NCI-H1048 (cell line): ENCODE measurements around the gene AGO1.
"Not testable (repeated sequence)": the region's sequence is repeated elsewhere in the genome, so short reads cannot be mapped to it uniquely, and the experiment has no call there.

Experiments used
- DNase-seq: peaks from one replicate; lab custom pipeline; 2025; lab: John Stamatoyannopoulos, UW

AGO1 gene

DNA sequence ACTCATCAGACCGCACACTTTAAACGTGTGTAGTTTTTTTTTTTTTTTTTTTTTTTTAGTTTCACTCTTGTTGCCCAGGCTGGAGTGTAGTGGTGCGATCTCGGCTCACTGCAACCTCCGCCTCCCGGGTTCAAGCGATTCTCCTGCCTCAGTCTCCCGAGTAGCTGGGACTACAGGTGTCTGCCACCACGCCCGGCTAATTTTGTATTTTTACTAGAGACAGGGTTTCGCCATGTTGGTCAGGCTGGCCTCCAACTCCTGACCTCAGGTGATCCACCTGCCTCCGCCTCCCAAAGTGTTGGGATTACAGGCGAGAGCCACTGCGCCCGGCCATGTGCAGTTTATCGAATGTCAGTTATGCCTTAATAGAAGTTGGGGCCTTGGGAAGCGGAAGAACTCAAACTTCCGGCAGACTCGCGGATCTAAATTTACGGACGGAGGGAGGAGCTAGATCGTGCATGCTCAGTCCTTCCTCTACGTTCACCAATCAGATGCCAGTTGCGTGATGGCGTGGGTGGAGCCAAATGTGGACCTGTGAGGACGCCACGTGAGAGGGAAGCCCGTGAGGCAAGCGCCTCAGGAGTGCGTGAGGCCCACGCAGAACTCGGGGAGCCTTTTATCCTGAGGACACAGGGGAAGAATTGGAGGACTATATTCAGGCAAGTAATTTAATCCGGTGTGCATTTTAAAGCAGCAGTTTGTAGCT lies 13.6 kb upstream of the AGO1 start:
- not testable (repeated sequence) for DNase-seq

DNA sequence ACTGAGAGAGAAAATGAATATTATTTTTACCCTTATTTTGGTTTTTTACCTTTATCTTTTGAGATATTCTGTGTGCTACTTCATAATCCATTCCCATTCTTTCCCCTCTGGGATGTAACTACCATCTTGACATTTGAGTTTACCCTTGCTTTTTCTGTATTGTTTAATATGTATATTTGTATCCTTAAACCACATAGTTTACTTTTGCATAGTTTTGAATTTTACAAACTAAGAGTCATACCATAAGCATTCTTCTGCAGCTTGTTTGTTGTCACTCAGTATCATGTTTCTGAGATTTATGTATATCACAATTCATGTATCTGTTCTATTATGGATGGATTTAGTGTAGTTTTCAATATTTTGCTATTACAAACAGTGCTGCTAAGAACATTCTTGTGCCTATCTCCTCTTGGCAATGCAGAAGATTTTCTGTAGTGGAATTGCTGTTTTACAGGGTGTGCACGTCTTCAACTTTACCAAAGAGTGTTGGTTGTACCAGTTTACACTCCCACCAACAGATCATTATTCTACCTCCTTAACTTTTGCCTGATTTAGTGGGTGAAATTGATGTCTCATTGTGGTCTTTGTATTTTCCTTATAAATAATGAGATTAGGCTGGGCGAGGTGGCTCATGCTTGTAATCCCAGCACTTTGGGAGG lies 12.2 kb upstream of the AGO1 start:
- no peak for DNase-seq

DNA sequence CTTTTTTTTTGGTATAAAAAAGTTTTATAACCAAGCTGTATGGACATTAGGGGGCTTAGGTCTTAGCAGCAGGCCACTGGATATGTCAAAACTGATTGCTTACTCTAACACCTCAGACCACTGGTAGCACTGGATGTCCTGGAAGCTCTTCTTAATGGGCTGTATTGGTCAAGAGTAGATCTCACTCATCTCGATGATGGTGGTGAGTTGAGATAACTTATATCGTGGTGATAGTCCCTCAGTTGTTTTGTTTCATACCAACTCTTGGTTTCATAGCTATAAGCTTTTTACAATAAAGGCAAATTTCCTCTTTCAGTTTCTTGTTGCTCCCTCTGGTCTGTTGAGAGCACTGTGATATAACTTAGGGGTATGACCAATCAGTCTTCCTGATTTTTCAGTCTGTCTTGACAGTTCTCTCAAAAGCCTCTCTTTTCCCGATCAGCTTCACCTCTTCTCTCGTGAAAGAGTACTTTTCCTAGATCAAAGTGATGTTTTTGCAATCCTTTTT lies 9.7 kb upstream of the AGO1 start:
- DNase-seq, result no peak

DNA sequence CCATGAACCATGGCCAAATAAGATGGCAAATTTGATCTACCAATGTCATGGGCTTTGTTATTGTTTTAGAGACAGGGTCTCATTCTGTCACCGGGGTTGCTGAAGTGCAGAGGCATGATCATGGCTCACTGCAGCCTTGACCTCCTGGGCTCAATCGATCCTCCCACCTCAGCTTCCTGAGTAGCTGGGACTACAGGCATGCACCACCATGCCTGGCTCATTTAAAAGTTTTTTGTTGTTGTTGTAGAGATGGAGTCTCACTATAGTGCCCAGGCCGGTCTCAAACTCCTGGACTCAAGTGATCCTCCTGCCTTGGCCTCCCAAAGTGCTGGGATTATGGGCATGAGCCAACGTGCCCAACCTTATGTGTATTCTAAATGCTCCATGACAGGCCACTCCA lies 8.9 kb upstream of the AGO1 start:
- DNase-seq, result not testable (repeated sequence)

DNA sequence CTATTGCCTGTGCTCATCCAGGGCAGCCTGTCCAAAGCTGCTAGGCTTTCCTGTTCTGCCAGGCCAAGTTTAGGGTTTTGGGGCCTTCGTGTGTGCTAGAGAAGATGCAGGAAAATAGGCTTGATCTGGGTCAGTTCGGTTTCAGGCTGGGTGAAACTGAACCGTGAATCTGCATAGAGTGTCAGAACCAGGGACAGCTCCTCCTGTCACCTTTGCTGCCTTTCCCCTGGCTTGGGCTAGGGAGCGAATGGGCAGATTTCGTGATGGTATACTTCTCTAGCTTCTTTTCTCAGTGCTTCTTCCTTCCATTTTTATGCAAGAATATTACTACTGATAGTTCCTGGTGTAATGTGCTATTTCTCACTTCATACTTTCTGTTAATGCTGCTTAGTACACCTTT lies 6.0 kb upstream of the AGO1 start:
- no peak for DNase-seq

DNA sequence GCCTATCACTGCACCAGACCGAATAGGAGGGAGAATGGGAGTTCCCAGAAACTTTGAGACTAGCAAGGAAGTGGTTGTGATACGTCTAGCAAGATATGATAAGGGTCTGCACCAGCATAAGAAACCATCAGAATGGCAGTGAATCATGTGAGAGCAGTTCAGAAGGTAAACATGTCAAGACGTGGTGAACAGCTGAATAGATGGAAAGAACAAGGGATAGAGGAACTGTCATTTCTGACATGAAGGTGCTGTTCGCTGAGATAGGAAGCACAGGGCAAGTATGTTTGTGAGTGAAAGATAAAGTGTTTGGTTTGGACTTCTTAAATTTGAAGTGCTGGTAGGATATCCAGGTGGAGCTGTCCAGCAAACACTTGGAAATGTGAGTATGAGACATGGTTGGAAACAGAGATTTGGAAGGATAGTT lies 1.1 kb upstream of the AGO1 start:
- no peak for DNase-seq

DNA sequence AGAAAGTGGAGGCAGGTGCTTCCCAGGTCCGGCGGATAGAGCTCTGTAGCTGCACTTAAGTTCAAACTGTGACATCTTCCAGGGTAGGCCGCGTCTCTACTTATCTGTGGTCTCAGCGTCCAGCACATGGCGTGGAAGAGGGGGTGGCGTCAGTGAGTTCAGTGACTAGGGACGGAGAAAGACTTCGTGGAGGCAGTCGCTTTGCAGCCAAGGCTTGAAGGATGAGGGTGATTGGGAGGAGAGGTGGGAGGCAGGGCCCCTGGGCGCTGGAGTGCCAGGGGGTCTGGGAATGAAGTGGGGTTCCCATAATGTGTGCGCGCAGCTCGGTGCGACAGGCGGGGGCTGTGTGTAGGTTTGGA lies 444 bp upstream of the AGO1 start:
- DNase-seq, result no peak

DNA sequence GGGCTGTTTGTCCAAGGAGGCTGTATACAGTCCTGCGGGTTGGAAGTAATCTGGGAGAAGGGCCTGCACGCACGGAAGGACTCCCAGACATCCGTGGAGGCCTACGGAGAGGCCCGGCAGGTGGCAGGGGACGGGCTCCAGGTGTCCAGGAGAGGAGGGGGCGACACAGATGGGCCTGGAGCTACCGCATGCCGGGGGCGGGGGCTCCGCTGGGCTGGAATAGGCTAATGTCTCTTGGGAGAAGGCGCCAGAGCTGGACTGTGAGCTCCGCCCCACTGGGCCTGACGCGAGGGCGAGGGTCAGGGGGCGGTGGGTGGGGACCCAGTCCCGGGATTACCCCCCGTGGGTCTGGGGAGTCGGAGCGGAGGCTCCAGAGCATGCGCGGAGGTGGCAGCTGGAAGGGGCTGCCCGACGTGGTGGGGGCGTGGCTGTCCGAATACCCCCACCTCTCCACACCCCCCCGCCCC lies 659 bp downstream of the AGO1 start:
- DNase-seq, result no peak

DNA sequence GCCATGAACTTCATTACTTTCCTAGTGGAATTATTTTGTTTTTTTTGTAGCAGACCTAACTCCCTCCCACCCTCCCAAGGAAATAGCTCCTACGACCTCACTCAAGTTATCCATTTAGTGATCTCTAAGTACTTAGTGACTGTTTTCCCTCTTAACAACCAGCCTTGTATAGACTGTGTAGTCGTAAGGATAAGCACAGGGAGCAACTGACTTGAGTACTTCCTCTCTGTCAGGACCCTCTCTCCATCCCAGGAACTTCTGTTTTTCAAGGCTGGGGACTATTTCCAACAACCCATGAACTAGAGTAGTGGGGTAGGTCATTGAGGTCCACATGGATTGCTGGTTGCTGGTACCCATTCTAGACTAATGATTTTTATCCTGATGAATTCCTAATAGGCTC lies 1.9 kb downstream of the AGO1 start:
- no peak for DNase-seq

DNA sequence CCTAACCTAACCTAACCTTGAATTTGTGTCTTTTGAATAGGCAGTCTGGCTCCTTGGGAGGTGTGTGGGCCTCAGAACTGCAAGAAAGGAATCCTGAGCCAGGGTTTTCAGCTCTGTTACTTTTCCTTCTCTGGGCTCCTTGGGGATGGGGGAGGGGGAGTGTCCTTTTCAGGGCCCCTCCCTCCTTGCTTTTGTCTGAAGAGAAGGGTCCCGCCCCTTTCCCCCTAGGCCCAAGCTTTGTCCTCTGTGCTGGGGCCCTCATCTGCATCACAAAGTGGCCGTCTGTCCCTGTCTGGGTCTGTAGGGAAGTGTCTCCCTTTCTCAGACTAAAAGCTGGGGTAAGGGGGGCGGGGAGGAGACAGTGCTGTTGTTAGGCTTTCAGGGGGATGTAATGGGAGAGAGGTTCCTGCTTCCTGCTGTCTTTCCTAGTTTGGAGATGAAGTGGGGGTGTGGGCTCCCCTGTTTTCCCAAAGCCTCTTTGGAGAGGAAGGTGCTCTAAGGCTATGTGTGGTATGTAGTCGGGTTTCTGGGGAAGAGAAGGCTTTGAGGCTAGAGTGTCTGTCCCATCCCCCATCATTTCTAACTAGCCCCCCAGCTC lies 3.1 kb downstream of the AGO1 start:
- no peak for DNase-seq

DNA sequence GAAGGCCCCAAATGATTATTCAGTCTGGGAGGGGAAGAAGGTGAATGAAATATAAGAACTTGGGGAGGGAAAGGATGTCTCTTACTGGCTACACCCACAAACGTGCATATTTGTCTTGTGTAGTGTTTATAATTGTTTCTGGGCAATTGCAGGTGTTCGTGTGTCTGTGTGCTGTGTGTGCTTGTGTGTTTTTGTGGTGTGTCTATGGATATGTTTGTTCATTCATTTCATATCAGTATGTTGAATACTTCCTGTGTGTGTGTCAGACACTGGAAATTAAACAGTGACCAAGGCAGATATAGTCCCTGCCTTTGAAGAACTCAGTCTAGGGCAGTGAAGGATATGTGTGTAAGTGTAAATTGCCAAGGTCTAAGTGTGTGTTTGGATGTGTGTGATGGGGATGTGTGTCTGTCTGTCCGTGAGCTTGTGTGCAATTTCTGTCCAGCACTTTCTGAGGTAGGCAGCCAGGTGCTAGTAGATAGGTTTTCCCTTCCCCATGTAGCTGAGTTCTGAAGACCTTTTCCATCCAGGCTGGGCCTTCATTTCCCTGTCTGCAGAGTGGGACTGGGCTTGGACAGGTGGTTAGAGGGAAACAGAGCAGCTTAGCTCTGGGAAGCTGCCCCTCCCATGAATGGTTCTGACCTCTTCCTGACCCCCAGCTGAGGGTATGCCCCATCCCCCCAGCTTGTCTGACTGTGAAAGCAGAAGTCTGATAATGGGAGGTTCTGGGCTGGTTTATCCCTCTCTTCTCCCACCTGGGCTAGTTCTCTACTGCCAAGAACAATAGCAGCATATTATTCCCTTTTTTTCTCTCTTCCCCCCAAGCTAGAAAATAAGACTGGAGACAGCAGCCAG lies 3.8 kb downstream of the AGO1 start:
- no peak for DNase-seq

DNA sequence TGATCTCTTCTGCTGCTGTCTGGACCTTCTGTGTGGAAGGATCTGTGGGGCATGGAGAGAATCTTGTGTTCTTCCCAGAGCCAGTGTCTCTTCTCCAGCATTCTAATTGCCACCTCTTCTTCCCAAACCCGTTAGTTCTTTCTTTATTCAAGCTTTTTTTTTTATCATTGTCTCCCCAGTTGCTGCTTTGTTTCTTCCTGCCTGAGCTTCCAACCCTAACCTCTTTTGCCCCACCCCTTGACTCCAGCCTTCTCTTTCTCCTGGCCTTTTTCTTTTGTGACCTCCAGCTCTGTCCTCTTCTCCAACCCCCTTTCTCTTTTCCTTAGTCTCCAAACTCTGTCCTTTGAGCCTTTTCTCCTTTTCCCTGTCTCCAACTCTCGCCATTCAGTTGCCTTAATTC lies 4.5 kb downstream of the AGO1 start:
- DNase-seq, result no peak

DNA sequence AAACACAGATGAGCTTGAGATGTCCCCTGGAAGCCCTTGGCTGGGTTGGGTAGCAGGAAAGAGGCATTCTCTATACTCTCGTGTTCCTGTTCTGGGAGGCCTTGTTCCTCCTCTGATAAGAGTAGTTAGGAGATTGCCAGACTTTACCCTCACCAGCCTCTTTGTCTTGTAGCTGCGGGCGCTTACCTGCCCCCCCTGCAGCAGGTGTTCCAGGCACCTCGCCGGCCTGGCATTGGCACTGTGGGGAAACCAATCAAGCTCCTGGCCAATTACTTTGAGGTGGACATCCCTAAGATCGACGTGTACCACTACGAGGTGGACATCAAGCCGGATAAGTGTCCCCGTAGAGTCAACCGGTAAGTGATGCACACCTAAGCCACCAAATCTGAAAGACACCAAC lies 5.2 kb downstream of the AGO1 start:
- no peak for DNase-seq

DNA sequence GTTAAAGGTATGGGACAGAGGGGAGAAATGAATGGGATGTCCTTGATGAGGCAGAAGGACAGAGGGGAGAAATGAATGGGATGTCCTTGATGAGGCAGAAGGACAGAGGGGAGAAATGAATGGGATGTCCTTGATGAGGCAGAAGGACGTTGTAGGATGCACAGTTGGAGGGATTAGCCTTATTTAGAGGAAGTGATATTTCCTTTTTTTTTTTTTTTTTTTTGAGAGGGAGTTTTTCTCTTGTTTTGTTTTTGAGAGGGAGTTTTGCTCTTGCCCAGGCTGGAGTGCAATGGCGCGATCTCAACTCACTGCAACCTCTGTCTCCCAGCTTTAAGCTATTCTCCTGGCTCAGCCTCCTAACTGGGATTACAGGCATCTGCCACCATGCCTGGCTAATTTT lies 6.0 kb downstream of the AGO1 start:
- not testable (repeated sequence) for DNase-seq

DNA sequence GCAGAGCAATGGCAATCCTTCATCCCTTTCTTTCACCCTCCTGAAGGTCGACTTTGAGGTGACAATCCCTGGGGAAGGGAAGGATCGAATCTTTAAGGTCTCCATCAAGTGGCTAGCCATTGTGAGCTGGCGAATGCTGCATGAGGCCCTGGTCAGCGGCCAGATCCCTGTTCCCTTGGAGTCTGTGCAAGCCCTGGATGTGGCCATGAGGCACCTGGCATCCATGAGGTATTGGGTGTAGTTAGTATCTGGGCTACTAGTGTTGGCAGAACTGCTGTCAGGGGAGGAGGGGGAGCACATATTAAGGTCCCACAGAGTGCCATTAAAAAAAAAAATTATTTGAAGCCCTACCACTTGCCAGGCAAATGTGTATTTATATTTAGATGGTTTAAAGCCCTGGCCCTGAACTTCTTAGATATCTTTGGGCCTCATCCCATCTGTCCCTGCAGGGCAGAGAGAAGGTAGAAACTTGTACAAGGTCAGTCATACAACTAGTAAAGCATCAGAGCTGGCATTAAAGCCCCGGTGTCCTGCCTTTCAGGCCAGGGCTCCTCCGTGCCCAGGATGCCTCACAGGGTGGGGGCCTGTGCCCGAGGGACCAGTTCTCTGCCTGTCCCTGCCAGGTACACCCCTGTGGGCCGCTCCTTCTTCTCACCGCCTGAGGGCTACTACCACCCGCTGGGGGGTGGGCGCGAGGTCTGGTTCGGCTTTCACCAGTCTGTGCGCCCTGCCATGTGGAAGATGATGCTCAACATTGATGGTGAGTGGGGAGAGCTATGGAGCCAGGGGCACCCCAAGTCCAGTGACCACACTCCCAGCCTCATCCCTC lies 10.3 kb downstream of the AGO1 start:
- DNase-seq, result no peak

DNA sequence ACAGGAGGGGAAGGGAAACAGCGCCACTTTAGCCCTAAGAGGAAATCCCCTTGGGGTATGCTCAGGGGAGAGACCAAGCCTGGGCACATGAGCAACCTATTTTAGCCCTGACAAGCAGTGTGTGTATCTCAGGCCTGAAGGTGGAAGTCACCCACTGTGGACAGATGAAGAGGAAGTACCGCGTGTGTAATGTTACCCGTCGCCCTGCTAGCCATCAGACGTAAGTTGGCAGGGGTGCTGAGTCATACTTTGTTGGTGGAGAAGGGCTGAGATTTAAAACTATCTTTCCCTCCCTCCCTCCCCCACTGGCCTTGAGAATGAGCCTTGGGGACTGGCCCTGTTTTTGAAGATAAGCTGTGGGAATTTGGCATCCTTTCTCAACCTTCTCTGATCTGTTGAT lies 11.2 kb downstream of the AGO1 start:
- no peak for DNase-seq

DNA sequence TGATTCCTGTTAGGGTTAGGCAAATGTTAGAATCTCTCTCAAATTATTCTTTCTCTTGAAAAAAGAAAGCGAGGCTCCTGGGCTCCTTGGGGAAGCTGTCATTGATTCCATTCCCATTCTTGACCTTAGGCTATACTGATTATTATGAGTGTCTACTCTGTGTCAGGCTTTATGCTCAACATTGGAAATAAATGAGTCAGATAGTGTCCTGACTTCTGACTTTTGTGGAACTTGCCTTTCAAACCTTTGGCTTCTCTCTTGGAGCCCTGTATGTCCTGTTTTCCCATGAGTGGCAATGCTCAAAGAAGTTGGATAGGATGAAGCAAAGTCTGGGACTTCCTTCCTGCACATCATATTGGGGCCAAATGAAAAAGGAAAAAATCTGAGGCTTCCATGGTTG lies 11.6 kb downstream of the AGO1 start:
- no peak for DNase-seq

DNA sequence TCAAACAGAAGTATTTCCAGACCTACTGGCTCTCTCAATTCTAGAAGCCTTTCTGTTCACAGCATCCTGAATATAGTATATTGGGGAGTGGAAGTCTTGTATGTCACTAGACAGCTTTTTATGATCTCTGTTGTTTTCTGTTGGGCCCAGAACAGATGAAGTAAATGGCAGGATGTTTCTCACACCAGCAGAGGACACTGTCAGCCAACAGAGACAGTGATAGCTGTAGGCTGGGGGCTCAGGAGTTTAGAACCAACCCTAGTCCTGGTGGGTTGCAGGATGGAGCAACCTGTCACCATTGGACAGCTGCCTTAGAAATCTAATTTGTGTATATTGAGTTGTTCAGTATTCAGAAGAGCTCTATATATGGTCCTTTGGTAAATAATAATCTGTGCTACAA lies 16.9 kb downstream of the AGO1 start:
- no peak for DNase-seq

DNA sequence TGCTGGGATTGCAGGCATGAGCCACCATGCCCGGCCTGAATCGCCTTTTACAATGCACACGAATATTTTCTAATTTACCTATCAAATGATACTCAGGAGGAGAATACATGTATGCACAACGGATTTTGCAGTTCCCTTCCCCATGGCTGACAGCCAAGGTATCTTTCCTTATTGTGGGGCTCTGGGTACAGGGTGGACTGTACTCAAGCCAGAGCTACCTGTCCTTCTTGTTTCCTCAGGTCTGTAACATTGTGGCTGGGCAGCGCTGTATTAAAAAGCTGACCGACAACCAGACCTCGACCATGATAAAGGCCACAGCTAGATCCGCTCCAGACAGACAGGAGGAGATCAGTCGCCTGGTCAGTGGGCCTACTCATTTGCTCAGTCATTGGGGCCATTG lies 18.2 kb downstream of the AGO1 start:
- no peak for DNase-seq

DNA sequence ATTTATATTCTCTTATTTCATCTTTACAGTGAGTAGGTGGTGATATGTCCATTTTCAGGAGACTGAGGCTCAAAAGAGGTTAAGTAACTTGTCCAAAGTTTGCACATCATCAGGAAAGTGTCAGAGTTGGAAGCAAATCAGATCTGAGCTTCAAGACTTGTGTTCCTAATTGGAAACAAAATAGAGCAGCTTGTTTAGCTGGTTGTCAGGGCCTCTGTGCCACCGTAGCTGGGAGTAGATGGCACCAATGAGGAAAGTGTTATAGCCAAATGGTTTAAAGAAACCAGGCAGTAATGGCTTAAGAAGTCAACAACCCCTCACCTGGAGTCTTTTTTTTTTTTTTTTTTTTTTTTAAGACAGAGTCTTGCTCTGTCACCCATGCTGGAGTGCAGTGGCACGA lies 19.7 kb downstream of the AGO1 start:
- no peak for DNase-seq

DNA sequence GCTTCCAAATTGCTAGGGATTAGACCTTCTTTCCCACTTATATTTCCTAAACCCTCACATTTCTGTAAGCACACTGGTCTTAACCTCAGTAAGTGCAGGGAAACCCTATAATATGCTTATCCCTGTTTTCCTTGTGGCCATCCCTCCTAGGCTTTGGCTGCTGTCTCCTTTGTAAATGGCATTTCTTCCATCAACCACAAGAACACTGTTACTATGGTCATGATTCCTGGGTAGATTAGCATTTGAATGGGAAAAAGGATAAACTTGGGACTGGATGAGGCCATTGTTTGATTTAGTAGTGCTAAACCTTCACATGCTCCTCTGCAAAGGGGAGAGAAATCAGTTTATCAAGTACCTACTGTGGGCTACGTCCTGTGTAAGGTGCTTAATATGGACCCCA lies 31.7 kb downstream of the AGO1 start:
- no peak for DNase-seq

DNA sequence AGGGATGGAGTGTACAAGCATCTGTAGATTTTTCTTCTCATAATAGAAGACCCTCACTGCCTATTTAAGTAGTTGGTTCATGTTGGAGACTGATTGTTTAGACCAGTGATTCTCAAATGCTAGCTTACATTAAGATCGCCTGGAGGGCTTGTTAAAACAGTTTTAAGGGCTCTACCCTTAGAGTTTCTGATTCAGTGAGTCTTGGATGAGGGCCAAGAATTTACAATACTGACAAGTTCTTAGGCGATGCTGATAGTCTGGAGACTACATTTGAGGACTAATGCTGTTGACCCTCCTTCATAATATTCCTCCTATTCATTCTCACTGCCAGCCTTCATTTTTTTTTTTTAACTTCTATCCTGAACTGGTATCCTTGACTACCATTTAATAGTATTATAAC lies 32.7 kb downstream of the AGO1 start:
- no peak for DNase-seq
